IMR-90 (cell line): ENCODE measurements around the gene NADK2. TPM values are rescaled to one million over a fixed set of nuclear protein-coding genes. Genes with fewer than 3 reads are reported as not detected.

ENCODE experiments used
- ATAC-seq: fragments of 200-7000 bp; cut with Tn5 transposase; 2 replicates; pipeline ENCODE4 v1.9.1; 2020; ENCODE audit warnings: low read depth, mild to moderate bottlenecking, moderate library complexity
- BruUV-seq: library from RNA; stranded (reverse); fragments of 400-500 nt; replicated peaks from 2 replicates; lab custom pipeline; 2021; lab: Mats Ljungman, UMichigan
- CTCF ChIA-PET: fragments of 300-600 bp; formaldehyde crosslinking; extraction: SDS; loops from one replicate; lab custom pipeline; 2021; ENCODE audit warnings: antibody characterized with exemption; lab: Yijun Ruan, JAX
- POLR2A ChIA-PET: fragments of 300-600 bp; sonication (Branson Sonifier 250); formaldehyde crosslinking; loops from one replicate; lab custom pipeline; 2022; ENCODE audit warnings: antibody characterized with exemption; ENCODE audit not compliant: unreplicated experiment; lab: Charles Lee
- DNase-seq: peaks from one replicate; pipeline ENCODE4 v3.0.0; 2013
- H2AFZ ChIP-seq: replicated peaks from 2 replicates; pipeline ENCODE3; 2013; ENCODE audit warnings: low read length, mild to moderate bottlenecking; ENCODE audit not compliant: poor library complexity
- H2AK5ac ChIP-seq: 2 replicates; pipeline ENCODE4 v1.6.1; 2013; ENCODE audit warnings: low read depth, low read length, inconsistent platforms
- H2AK9ac ChIP-seq: replicated peaks from 2 replicates; pipeline ENCODE3; 2013; ENCODE audit warnings: mild to moderate bottlenecking, low read depth, low read length, moderate library complexity; ENCODE audit not compliant: poor library complexity
- H2BK120ac ChIP-seq: 2 replicates; pipeline ENCODE4 v1.6.1; 2013; ENCODE audit warnings: low read depth, low read length, inconsistent platforms
- H2BK15ac ChIP-seq: 3 replicates; pipeline ENCODE4 v1.6.1; 2013; ENCODE audit warnings: low read depth, low read length, inconsistent platforms
- H2BK20ac ChIP-seq: 2 replicates; pipeline ENCODE4 v1.6.1; 2013; ENCODE audit warnings: low read depth, mild to moderate bottlenecking, inconsistent platforms, low read length, moderate library complexity
- H2BK5ac ChIP-seq: 2 replicates; pipeline ENCODE4 v1.6.1; 2013; ENCODE audit warnings: mild to moderate bottlenecking, low read depth, low read length, inconsistent platforms; ENCODE audit not compliant: poor library complexity, severe bottlenecking
- H3K14ac ChIP-seq: replicated peaks from 2 replicates; pipeline ENCODE4 v1.6.1; 2013; ENCODE audit warnings: low read depth, low read length, inconsistent platforms
- H3K18ac ChIP-seq: 2 replicates; pipeline ENCODE4 v1.6.1; 2013; ENCODE audit warnings: low read depth, low read length, control low read depth
- H3K23ac ChIP-seq: 2 replicates; pipeline ENCODE4 v1.6.1; 2013; ENCODE audit warnings: low read depth, low read length, inconsistent platforms
- H3K27ac ChIP-seq: 2 replicates; pipeline ENCODE4 v1.5.1; 2013; ENCODE audit warnings: mild to moderate bottlenecking, control low read depth, low read length; ENCODE audit not compliant: insufficient read depth
- H3K27me3 ChIP-seq: 2 replicates; pipeline ENCODE4 v1.6.1; 2013; ENCODE audit warnings: low read length; ENCODE audit not compliant: control insufficient read depth, insufficient read depth
- H3K36me3 ChIP-seq: 2 replicates; pipeline ENCODE4 v1.6.1; 2013; ENCODE audit warnings: low read length, mixed read lengths; ENCODE audit not compliant: control insufficient read depth, insufficient read depth
- H3K4ac ChIP-seq: 2 replicates; pipeline ENCODE4 v1.6.1; 2013; ENCODE audit warnings: low read depth, low read length, inconsistent platforms
- H3K4me1 ChIP-seq: 2 replicates; pipeline ENCODE4 v1.6.1; 2013; ENCODE audit warnings: low read length, mixed read lengths; ENCODE audit not compliant: control insufficient read depth, insufficient read depth
- H3K4me2 ChIP-seq: 2 replicates; pipeline ENCODE4 v1.6.1; 2013; ENCODE audit warnings: low read depth, mild to moderate bottlenecking, control low read depth, low read length, moderate library complexity
- H3K4me3 ChIP-seq: 2 replicates; pipeline ENCODE4 v1.5.1; 2013; ENCODE audit warnings: low read depth, mild to moderate bottlenecking, control low read depth, low read length, moderate library complexity; ENCODE audit not compliant: insufficient read depth
- H3K56ac ChIP-seq: 2 replicates; pipeline ENCODE4 v1.6.1; 2013; ENCODE audit warnings: low read length, inconsistent platforms; ENCODE audit not compliant: insufficient read depth; ENCODE audit errors: extremely low read depth
- H3K79me1 ChIP-seq, 2 experiments: 2 replicates each; pipeline ENCODE4 v1.6.1; 2013; ENCODE audit warnings: low read length in 2 of 2, inconsistent platforms in 1 of 2, low read depth in 1 of 2
- H3K9ac ChIP-seq: 2 replicates; pipeline ENCODE4 v1.6.1; 2013; ENCODE audit warnings: low read depth, low read length, control low read depth
- H3K9me1 ChIP-seq: 2 replicates; pipeline ENCODE4 v1.6.1; 2013; ENCODE audit warnings: low read length, inconsistent platforms; ENCODE audit not compliant: insufficient read depth
- H3K9me3 ChIP-seq: 2 replicates; pipeline ENCODE4 v1.6.1; 2013; ENCODE audit warnings: low read length; ENCODE audit not compliant: control insufficient read depth, insufficient read depth
- H4K20me1 ChIP-seq: 2 replicates; pipeline ENCODE4 v1.6.1; 2013; ENCODE audit warnings: low read length, inconsistent platforms; ENCODE audit not compliant: insufficient read depth
- H4K5ac ChIP-seq: 2 replicates; pipeline ENCODE4 v1.6.1; 2013; ENCODE audit warnings: mild to moderate bottlenecking, low read depth, low read length, control low read depth
- H4K8ac ChIP-seq, 2 experiments: 2 replicates each; pipeline ENCODE4 v1.6.1; 2013; ENCODE audit warnings: low read depth in 2 of 2, low read length in 2 of 2, control low read depth in 1 of 2, inconsistent platforms in 1 of 2
- H4K91ac ChIP-seq: 2 replicates; pipeline ENCODE4 v1.6.1; 2013; ENCODE audit warnings: low read depth, low read length, inconsistent platforms; ENCODE audit not compliant: insufficient read depth
- BHLHE40 ChIP-seq: fragments of 150-350 bp; IDR thresholded peaks from 2 replicates; pipeline ENCODE4 v1.6.1; 2016; ENCODE audit warnings: mild to moderate bottlenecking, low read depth, low read length
- CHD1 ChIP-seq: IDR thresholded peaks from 2 replicates; pipeline ENCODE4 v1.6.1; 2012; ENCODE audit warnings: low read depth, low read length, improper control_type of control experiment
- MAFK ChIP-seq: IDR thresholded peaks from 2 replicates; pipeline ENCODE4 v1.6.1; 2012; ENCODE audit warnings: low read depth, low read length, improper control_type of control experiment
- MAZ ChIP-seq: IDR thresholded peaks from 2 replicates; pipeline ENCODE4 v1.6.1; 2012; ENCODE audit warnings: low read depth, mild to moderate bottlenecking, low read length, improper control_type of control experiment, moderate library complexity, borderline replicate concordance
- NFE2L2 ChIP-seq: fragments of 150-350 bp; IDR thresholded peaks from 2 replicates; pipeline ENCODE4 v1.6.1; 2016; ENCODE audit warnings: low read depth, mild to moderate bottlenecking, low read length
- RAD21 ChIP-seq: IDR thresholded peaks from 2 replicates; pipeline ENCODE4 v1.6.1; 2012; ENCODE audit warnings: low read length, improper control_type of control experiment
- RCOR1 ChIP-seq: IDR thresholded peaks from 2 replicates; pipeline ENCODE4 v1.6.1; 2012; ENCODE audit warnings: mild to moderate bottlenecking, low read length, improper control_type of control experiment; ENCODE audit not compliant: insufficient replicate concordance
- RFX5 ChIP-seq: IDR thresholded peaks from 2 replicates; pipeline ENCODE4 v1.8.0; 2012; ENCODE audit warnings: low read depth, mild to moderate bottlenecking, low read length, moderate library complexity
- SMC3 ChIP-seq: fragments of 150-350 bp; IDR thresholded peaks from 2 replicates; pipeline ENCODE4 v1.6.1; 2016; ENCODE audit warnings: low read depth, mild to moderate bottlenecking, antibody characterized with exemption, low read length, moderate library complexity
- WGBS, 2 experiments: methylation state at CpG; one replicate each; pipeline versions ENCODE4 v1.1.5 to v1.1.7; 2013; ENCODE audit warnings: missing lambda C conversion rate in 2 of 2; ENCODE audit not compliant: insufficient read length in 1 of 2; ENCODE audit errors: extremely low coverage in 2 of 2; 5-methylcytosine and 5-hydroxymethylcytosine counted together
- dilution Hi-C: fragments of 300-500 bp; cut with HindIII; formaldehyde crosslinking; loops from one replicate; pipeline ENCODE4 v1.14.3; 2018; ENCODE audit warnings: low sequenced_read_pairs; ENCODE audit not compliant: unreplicated experiment
- in situ Hi-C: fragments of 300-500 bp; cut with MboI; formaldehyde crosslinking; loops from 3 replicates; pipeline ENCODE4 v1.14.3; 2019; ENCODE audit warnings: low sequenced_read_pairs, inconsistent platforms, mixed read lengths
- intact Hi-C: fragments of 100-400 bp; cut with micrococcal nuclease; formaldehyde crosslinking; loops from 2 replicates; pipeline ENCODE4 v1.10.0; 2022
- polyA plus RNA-seq, 3 experiments: library from polyadenylated mRNA; depleted of rRNA; stranded (reverse); fragments of >200 nt; gene quantifications; 2 replicates each; pipeline ENCODE4 v1.2.3, GENCODE V29; 2012; ENCODE audit warnings: low replicate concordance in 1 of 3
- total RNA-seq: library from RNA; depleted of rRNA; stranded (reverse); fragments of >200 nt; gene quantifications from 2 replicates; pipeline ENCODE4 v1.2.3, GENCODE V29; 2012
- TF ChIP-seq, protein P1 (sequence below): fragments of 150-350 bp; IDR thresholded peaks from 2 replicates; pipeline ENCODE4 v1.6.1; 2017; ENCODE audit warnings: mild to moderate bottlenecking, antibody characterized with exemption, low read length, low read depth

The NADK2 gene
- total and polyA plus RNA-seq, 2 of the 4 experiments (the other 2 are of a cell fraction) = 7.4 to 17.4 TPM

GRCh38 chr5:36272136-36272690 lies 30.5 kb upstream of the NADK2 start:
- POLR2A ChIA-PET = no interaction called here
- Histone ChIP-seq H3K4ac (no peak overlapping the region), H3K23ac (no peak overlapping the region), H3K36me3 (no peaks in the 10 kb centered on the region), H3K56ac (no peak overlapping the region), H3K4me1 (no peaks in the 10 kb centered on the region), H4K20me1 (no peaks in the 10 kb centered on the region), H3K18ac (no peak overlapping the region), H3K27me3 (peaks cover 4% of the 10 kb centered on the region), H2BK120ac (no peak overlapping the region), H3K9me3 (no peaks in the 10 kb centered on the region), H2AFZ (no peak overlapping the region), H4K5ac (no peak overlapping the region), H3K9ac (no peak overlapping the region), H2BK20ac (no peak overlapping the region), H2AK5ac (no peak overlapping the region), H4K91ac (no peak overlapping the region), H3K79me1 (no peaks in the 10 kb centered on the region), H2BK15ac (no peak overlapping the region), H3K27ac (no peak overlapping the region), H3K4me2 (no peak overlapping the region), H2BK5ac (no peak overlapping the region), H2AK9ac (no peak overlapping the region), H3K4me3 (no peak overlapping the region), H3K9me1 (no peaks in the 10 kb centered on the region), H4K8ac (no peak overlapping the region), H3K14ac (no peak overlapping the region)
- CTCF ChIA-PET = interaction anchor here (0.5 to 0.7 kb wide), 2 partner anchors 12 to 525 kb away, joined by 3 to 4 read pairs; no protein-coding TSS in a partner anchor
- ATAC-seq (no peak), DNase-seq (no peak)
- WGBS, 2 experiments = no CpG with 5 or more reads among the region's 2 CpGs
- intact Hi-C loops (no loop called here), in situ Hi-C loops (no loop called here), dilution Hi-C loops (no loop called here)
- TF ChIP-seq MAFK (no peak), MAZ (no peak), CHD1 (no peak), BHLHE40 (no peak), RAD21 (no peak), SMC3 (no peak), NFE2L2 (no peak), RFX5 (no peak), RCOR1 (no peak)
- TF ChIP-seq, protein P1, sequence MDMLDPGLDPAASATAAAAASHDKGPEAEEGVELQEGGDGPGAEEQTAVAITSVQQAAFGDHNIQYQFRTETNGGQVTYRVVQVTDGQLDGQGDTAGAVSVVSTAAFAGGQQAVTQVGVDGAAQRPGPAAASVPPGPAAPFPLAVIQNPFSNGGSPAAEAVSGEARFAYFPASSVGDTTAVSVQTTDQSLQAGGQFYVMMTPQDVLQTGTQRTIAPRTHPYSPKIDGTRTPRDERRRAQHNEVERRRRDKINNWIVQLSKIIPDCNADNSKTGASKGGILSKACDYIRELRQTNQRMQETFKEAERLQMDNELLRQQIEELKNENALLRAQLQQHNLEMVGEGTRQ = no peak
- BruUV-seq = no TSS peak
